ENCODE measurements around the gene NCEH1.
A peak's percentile ranks its signal among the peaks of the same experiment; 100 is the strongest.

NCEH1 gene

GRCh38 chr3:172630316-172630715 lies 80.6 kb downstream of the NCEH1 start:
- H3K4me1 Mint-ChIP-seq: no peaks in the 10 kb centered on the region
- no peaks in the 10 kb centered on the region for H3K27me3 Mint-ChIP-seq
- DNase-seq (ENCODE audit: low spot score in 2 of 2): no peak
- no peak overlapping the region for H3K4me3 Mint-ChIP-seq
- no peak overlapping the region for H3K27ac Mint-ChIP-seq
- H3K9me3 Mint-ChIP-seq: no peaks in the 10 kb centered on the region
- peaks cover 18% of the 10 kb centered on the region for H3K36me3 Mint-ChIP-seq
- ATAC-seq (ENCODE audit: low read depth): no peak

- H3K9me3 Mint-ChIP-seq: no peaks in the 10 kb centered on the region
- H3K27ac Mint-ChIP-seq: no peak overlapping the region
- no peak for ATAC-seq (ENCODE audit: low read depth)
- H3K4me3 Mint-ChIP-seq: no peak overlapping the region
- H3K36me3 Mint-ChIP-seq: peaks cover 12% of the 10 kb centered on the region
- H3K27me3 Mint-ChIP-seq: no peaks in the 10 kb centered on the region
- H3K4me1 Mint-ChIP-seq: no peaks in the 10 kb centered on the region
- DNase-seq (ENCODE audit: low spot score in 2 of 2): no peak
Measured at GRCh38 chr3:172629470-172629869, 81.4 kb downstream of the NCEH1 start.

- no peak for DNase-seq (ENCODE audit: low spot score in 2 of 2)
- H3K27me3 Mint-ChIP-seq: peaks cover under 1% of the 10 kb centered on the region
- H3K36me3 Mint-ChIP-seq: peaks cover 7% of the 10 kb centered on the region
- no peak overlapping the region for H3K27ac Mint-ChIP-seq
- H3K4me3 Mint-ChIP-seq: no peak overlapping the region
- H3K9me3 Mint-ChIP-seq: no peaks in the 10 kb centered on the region
- H3K4me1 Mint-ChIP-seq: no peaks in the 10 kb centered on the region
- ATAC-seq (ENCODE audit: low read depth): no peak
Measured at GRCh38 chr3:172627057-172627809, 83.6 kb downstream of the NCEH1 start.

GRCh38 chr3:172626021-172626640 lies 84.7 kb downstream of the NCEH1 start:
- H3K4me1 Mint-ChIP-seq: no peaks in the 10 kb centered on the region
- no peak for ATAC-seq (ENCODE audit: low read depth)
- no peak for DNase-seq (ENCODE audit: low spot score in 2 of 2)
- peaks cover 1% of the 10 kb centered on the region for H3K27me3 Mint-ChIP-seq
- H3K36me3 Mint-ChIP-seq: peaks cover 7% of the 10 kb centered on the region
- no peaks in the 10 kb centered on the region for H3K9me3 Mint-ChIP-seq
- no peak overlapping the region for H3K27ac Mint-ChIP-seq
- no peak overlapping the region for H3K4me3 Mint-ChIP-seq

- Mint-ChIP-seq H3K36me3 (peaks cover 7% of the 10 kb centered on the region), H3K4me3 (no peak overlapping the region), H3K4me1 (no peaks in the 10 kb centered on the region), H3K27ac (no peak overlapping the region), H3K27me3 (peaks cover 1% of the 10 kb centered on the region), H3K9me3 (no peaks in the 10 kb centered on the region)
- DNase-seq (ENCODE audit: low spot score in 2 of 2) (no peak), ATAC-seq (ENCODE audit: low read depth) (no peak)
Measured at GRCh38 chr3:172625404-172625803, 85.5 kb downstream of the NCEH1 start.

- ATAC-seq (ENCODE audit: low read depth) (no peak), DNase-seq (ENCODE audit: low spot score in 2 of 2) (no peak)
- H3K36me3 Mint-ChIP-seq: peaks cover 5% of the 10 kb centered on the region
- H3K27ac Mint-ChIP-seq: no peak overlapping the region
- H3K27me3 Mint-ChIP-seq: peaks cover 1% of the 10 kb centered on the region
- no peaks in the 10 kb centered on the region for H3K4me1 Mint-ChIP-seq
- H3K4me3 Mint-ChIP-seq: no peak overlapping the region
- H3K9me3 Mint-ChIP-seq: no peaks in the 10 kb centered on the region
Measured at GRCh38 chr3:172624999-172625398, 85.9 kb downstream of the NCEH1 start.

- Mint-ChIP-seq H3K27ac (no peak overlapping the region), H3K4me1 (no peaks in the 10 kb centered on the region), H3K4me3 (no peak overlapping the region), H3K36me3 (peaks cover 1% of the 10 kb centered on the region), H3K27me3 (peaks cover 1% of the 10 kb centered on the region), H3K9me3 (no peaks in the 10 kb centered on the region)
- peak; percentile 42 for ATAC-seq (ENCODE audit: low read depth)
- peak in 1 of 2 donors; percentile 10 for DNase-seq (ENCODE audit: low spot score in 2 of 2)
Measured at GRCh38 chr3:172622916-172623700, 87.8 kb downstream of the NCEH1 start.

- Mint-ChIP-seq H3K36me3 (peaks cover 1% of the 10 kb centered on the region), H3K27me3 (peaks cover 1% of the 10 kb centered on the region), H3K27ac (no peak overlapping the region), H3K9me3 (no peaks in the 10 kb centered on the region), H3K4me1 (no peaks in the 10 kb centered on the region), H3K4me3 (no peak overlapping the region)
- DNase-seq (ENCODE audit: low spot score in 2 of 2) (no peak), ATAC-seq (ENCODE audit: low read depth) (no peak)
Measured at GRCh38 chr3:172622156-172622555, 88.7 kb downstream of the NCEH1 start.

- H3K27me3 Mint-ChIP-seq: peaks cover 1% of the 10 kb centered on the region
- no peaks in the 10 kb centered on the region for H3K9me3 Mint-ChIP-seq
- no peak overlapping the region for H3K27ac Mint-ChIP-seq
- H3K4me3 Mint-ChIP-seq: no peak overlapping the region
- H3K4me1 Mint-ChIP-seq: peaks cover 7% of the 10 kb centered on the region
- no peaks in the 10 kb centered on the region for H3K36me3 Mint-ChIP-seq
- ATAC-seq (ENCODE audit: low read depth) (no peak), DNase-seq (ENCODE audit: low spot score in 2 of 2) (no peak)
Measured at GRCh38 chr3:172617976-172618375, 92.9 kb downstream of the NCEH1 start.

GRCh38 chr3:172617013-172617706 lies 93.7 kb downstream of the NCEH1 start:
- H3K9me3 Mint-ChIP-seq: no peaks in the 10 kb centered on the region
- H3K36me3 Mint-ChIP-seq: no peaks in the 10 kb centered on the region
- peaks cover under 1% of the 10 kb centered on the region for H3K27me3 Mint-ChIP-seq
- no peak overlapping the region for H3K27ac Mint-ChIP-seq
- DNase-seq (ENCODE audit: low spot score in 2 of 2) (no peak), ATAC-seq (ENCODE audit: low read depth) (no peak)
- H3K4me1 Mint-ChIP-seq: peaks cover 7% of the 10 kb centered on the region
- H3K4me3 Mint-ChIP-seq: no peak overlapping the region

GRCh38 chr3:172616031-172616461 lies 94.8 kb downstream of the NCEH1 start:
- H3K4me1 Mint-ChIP-seq: peaks cover 7% of the 10 kb centered on the region
- no peak overlapping the region for H3K4me3 Mint-ChIP-seq
- no peak for ATAC-seq (ENCODE audit: low read depth)
- H3K9me3 Mint-ChIP-seq: no peaks in the 10 kb centered on the region
- H3K36me3 Mint-ChIP-seq: no peaks in the 10 kb centered on the region
- H3K27ac Mint-ChIP-seq: no peak overlapping the region
- H3K27me3 Mint-ChIP-seq: no peaks in the 10 kb centered on the region
- DNase-seq (ENCODE audit: low spot score in 2 of 2): no peak

GRCh38 chr3:172615296-172615695 lies 95.6 kb downstream of the NCEH1 start:
- DNase-seq (ENCODE audit: low spot score in 2 of 2) (no peak), ATAC-seq (ENCODE audit: low read depth) (no peak)
- no peaks in the 10 kb centered on the region for H3K36me3 Mint-ChIP-seq
- H3K9me3 Mint-ChIP-seq: peaks cover 5% of the 10 kb centered on the region
- no peaks in the 10 kb centered on the region for H3K27me3 Mint-ChIP-seq
- no peak overlapping the region for H3K4me3 Mint-ChIP-seq
- no peak overlapping the region for H3K27ac Mint-ChIP-seq
- H3K4me1 Mint-ChIP-seq: peaks cover 7% of the 10 kb centered on the region

- Mint-ChIP-seq H3K27ac (no peak overlapping the region), H3K27me3 (no peaks in the 10 kb centered on the region), H3K4me3 (no peak overlapping the region), H3K9me3 (peaks cover 5% of the 10 kb centered on the region), H3K4me1 (peaks cover 7% of the 10 kb centered on the region), H3K36me3 (no peaks in the 10 kb centered on the region)
- DNase-seq (ENCODE audit: low spot score in 2 of 2): no peak
- ATAC-seq (ENCODE audit: low read depth): no peak
Measured at GRCh38 chr3:172614340-172615274, 96.3 kb downstream of the NCEH1 start.

All from memory B cell (primary cell).